Hematopoietic multipotent progenitor cell treated with erythropoietin and hydrocortisone succinate and interleukin-3 and kit ligand, for 4 days (in vitro differentiated cells): ENCODE data around the gene CCS.
"Not testable (repeated sequence)": the region's sequence is repeated elsewhere in the genome, so short reads cannot be mapped to it uniquely, and the experiment has no call there.

Source experiments
- DNase-seq: peaks from one replicate; pipeline ENCODE4 v3.0.0-alpha.2; 2015

CCS gene

DNA sequence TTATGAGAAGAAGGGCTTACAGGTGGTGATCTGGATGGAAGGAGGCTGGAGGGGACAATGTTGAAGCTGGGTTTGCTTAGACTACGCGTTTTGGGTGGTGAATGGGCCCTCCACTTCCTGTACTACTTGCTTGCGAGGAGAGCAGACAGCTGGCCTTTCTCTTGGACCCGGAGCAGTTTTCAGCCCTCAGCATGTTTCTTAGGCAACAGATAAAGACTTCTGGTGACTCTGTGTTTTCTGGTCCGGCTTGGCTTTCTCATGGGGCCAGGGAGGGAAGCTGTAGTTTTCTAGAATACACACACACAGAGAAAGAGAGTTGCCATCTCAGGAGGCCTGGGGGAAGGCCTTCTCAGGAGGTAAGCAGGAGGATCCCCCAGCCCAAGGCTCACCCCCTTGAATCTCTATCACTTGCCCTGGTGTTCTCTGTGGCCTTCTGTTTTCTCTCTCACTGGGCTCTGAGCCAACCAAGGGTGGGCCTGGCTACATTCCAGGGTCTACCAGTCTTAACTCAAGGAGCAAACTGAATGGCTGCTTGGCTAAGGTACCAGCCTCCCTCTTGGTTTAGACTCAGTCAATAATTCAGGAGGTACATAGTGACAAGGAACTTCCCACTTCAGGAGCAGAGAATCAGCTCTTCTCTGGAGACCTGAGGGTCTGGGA, 2.4 kb downstream of the CCS start:
- DNase-seq: peak; percentile 71

DNA sequence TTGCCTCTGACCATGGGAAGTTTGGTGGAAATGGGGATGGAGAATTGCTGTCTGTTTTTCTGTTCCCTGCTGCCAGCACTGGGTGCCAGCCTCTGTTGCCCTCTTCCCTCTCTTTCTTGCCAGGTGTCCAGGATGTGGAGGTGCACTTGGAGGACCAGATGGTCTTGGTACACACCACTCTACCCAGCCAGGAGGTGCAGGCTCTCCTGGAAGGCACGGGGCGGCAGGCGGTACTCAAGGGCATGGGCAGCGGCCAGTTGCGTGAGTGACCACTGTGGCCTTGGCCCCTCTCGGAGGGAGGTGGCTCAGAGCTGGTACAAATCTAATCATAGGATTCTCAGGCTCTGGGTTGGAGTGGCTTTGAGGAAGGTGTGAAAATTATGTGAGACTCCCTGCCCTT, 6.0 kb downstream of the CCS start:
- DNase-seq: no peak

DNA sequence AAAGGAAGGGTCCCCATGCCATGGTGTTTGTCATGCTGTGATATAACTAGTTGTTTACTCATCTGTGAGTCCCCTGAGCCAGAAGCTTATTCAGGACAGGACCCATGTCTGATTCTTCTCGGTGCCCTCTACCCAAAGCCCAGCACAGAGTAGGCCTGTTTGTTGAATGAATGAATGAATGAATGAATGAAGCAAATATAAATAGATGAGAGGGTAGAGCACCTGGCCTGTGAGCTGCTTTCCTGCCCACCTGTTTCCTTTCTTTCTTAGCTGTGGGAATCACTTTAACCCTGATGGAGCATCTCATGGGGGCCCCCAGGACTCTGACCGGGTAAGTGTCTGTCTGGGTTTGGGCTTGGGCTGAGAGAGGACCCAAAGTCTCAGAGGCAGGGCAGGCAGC, 7.2 kb downstream of the CCS start:
- no peak for DNase-seq

DNA sequence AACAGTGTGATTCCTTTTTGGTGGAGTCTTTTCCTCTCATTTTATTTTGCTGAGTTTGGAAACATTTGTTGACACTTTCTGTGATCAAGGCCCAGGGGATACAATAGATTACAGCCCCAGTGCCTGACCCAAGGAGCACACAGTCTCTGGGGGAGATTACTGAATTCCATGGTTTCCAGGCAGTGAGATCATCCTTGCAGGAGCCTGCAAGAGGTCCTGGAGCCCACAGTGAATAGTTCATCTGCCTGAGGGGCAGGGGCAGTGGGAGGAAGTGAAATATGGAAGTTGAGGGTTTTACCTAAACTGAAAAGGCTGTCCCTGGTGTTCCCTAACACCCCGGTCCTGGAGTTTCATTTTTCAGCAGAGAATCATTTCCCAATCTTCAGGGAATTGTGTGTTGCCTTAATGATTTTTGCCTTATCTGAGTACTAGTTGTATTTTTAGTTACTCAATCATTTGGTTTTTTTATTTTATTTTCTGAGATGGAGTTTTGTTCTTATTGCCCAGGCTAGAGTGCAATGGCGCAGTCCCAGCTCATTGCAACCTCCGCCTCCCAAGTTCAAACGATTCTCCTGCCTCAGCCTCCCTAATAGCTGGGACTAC, 7.7 kb downstream of the CCS start:
- DNase-seq: no peak

DNA sequence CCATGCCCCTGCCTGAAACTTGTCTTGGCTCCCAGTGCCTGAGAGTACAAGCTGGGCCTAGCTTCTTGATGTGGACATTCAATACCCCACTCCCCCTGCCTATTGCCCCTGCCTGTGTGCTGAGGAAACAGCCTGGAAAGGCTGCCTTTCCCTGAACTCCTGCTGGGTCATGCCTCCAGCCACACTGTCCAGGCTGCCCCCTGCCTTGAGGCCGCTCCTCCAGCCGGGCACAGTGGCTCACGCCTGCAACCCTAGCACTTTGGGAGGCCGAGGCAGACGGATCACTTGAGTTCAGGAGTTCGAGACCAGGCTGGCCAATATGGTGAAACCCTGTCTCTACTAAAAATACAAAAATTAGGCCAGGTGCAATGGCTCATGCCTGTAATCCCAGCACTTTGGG, 10.1 kb downstream of the CCS start:
- DNase-seq: no peak

DNA sequence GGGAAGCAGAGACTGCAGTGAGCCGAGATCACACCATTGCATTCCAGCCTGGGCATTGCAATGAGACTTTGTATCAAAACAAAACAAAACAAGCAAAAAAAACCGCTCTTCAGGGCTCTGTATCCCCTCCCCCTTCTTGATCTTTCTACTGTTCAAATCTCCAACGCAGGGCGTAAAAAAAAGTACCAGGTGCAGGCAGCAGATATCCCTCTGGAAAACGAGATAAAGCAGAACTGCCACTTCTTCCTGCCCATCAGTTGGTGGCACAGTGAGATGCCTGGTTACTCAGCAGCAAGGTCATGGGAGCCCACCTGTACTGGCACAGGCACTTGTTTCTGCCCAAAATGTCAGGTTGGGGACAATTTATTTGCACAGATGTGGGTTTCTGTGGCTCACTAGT, 11.2 kb downstream of the CCS start:
- peak; percentile 84 for DNase-seq

DNA sequence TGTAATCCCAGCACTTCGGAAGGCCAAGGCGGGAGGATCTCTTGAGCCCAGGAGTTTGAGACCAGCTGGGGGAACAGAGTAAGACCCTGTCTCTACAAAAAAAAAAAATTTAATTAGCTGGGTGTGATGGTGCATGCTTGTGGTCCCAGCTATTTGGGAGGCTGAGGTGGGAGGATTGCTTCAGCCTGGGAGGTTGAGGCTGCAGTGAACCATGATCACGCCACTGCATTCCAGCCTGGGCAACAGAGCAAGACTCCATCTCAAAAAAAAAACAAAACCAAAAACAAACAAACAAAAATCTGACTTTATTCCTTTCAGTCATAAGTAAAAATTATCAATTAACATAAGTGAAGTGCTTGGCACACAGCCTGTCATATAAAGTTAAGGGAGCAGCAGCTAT, 13.6 kb downstream of the CCS start:
- not testable (repeated sequence) for DNase-seq

DNA sequence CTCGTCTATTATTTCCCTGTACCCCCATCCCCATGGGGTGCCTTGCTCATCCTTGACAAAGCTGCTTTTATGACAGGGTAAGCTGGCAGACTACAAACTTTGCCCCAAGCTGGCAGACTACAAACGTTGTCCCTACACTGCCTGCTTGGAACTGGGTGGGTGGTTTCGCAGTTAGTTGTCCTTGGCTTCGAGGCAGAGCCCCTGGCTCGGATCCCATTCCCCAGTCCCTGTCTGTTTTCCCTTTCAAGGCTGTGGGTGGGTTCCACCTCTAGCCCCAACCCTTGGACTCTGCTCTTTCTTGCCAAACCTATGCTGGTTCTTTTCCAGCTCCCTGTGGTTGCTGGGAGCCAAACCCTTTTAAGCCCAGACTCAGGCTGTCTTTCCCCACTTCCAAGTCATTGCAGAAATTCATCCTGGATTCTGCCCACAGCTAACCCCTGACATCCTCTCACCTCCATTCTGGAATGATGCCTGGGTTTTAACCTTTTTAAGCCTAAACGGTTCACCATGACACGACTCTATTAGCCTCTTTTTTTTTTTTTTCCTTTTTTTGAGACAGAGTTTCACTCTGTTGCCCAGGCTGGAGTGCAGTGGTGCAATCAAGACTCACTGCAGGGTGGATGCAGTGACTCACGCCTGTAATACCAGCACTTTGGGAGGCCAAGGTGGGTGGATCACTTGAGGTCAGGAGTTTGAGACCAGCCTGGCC, 14.3 kb downstream of the CCS start:
- DNase-seq: no peak

DNA sequence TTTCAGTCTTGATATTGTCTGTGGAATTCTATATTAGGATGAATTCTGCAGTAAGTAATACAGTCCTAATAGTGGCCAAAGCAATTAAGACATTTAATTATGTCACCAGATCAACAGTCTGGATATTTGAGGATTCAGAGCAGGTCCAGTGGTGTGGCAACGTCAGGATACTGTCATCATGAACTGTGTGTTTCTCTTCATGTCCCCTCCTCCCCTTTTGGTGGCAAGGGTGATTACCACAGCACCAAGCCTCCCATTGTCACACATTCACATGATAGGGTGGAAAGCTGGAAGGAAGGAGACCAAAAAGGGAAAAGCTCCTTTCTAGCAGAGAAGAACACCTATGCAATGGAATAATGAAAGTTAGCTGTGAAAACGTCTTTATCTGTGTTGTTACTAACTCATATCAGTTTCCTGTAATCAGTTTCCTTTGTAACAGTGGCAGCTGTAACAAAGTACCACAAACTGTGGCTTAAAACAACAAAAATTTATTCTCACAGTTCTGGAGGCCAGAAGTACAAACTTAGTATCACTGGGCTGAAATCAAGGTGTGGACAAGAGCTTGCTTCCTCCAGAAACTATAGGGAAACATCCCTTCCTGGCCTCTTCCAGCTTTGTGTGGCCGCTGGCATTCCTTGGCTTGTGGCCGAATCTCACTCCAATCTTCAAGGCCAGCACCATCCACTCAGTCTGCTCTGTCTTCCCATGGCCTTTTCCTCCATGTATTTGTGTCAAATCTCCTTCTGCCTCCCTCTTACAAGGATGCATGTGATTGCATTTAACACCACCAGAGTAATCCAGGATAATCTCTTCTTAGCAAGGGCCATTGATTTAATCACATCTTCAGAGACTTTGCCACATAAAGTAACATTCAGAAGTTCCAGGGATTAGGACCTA, 17.0 kb downstream of the CCS start:
- DNase-seq: peak; percentile 43

DNA sequence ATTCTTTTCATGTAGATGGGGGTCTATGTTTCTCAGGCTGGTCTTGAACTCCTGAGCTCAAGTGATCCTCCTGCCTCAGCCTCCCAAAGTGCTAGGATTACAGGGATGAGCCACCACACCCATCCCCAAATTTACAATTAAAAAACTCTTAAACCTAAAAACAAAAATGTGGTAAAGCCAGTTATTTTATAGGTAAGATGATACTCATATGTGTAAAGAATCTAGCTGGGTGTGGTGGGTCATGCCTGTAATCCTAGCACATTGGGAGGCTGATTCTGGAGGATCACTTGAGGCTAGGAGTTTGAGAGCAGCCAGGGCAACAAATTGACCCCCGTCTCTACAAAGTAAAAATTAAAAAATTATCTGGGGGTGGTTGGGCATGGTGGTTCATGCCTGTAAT, 19.5 kb downstream of the CCS start:
- DNase-seq: no peak

DNA sequence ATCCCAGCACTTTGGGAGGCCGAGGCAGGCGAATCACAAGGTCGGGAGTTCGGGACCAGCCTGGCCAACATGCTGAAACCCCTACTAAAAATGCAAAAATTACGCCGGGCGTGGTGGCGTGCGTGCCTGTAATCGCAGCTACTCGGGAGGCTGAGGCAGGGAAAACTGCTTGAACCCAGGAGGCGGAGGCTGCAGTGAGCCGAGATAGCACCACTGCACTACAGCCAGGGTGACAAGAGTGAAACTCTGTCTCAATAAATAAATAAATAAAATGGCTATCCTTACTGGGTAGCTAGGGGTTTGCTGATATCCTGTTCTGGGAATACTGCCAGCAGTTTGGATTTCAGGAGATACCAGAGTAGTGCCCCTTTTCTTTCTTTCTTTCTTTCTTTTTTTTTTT, 21.1 kb downstream of the CCS start:
- DNase-seq: no peak

DNA sequence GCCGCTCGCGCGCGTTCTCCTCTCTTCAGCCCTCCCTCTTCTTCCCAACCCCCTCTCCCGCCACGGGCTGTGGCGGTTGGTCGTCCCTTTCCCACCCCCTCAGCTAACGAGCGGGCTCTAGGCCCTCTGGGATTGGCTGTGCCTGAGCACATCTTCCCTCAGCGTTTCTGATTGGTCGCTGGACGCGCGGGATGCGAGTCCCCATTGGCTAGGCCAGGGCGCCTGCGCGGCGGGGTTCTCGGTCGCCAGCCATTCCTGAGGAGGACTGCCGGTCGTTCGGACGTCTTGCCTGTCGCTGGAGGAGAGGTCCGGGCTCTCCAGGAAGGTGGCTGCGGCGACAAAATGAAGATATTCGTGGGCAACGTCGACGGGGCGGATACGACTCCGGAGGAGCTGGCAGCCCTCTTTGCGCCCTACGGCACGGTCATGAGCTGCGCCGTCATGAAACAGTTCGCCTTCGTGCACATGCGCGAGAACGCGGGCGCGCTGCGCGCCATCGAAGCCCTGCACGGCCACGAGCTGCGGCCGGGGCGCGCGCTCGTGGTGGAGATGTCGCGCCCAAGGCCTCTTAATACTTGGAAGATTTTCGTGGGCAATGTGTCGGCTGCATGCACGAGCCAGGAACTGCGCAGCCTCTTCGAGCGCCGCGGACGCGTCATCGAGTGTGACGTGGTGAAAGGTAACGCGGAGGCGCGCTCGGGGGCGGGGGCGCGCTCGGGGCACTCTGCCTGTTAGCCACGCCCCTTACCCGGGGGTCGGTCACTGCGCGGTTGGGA, 23.6 kb downstream of the CCS start, which contains the start of gene RBM14:
Gene RBM14, plus strand, starts transcription at position 252 of the 776 bp plus-strand sequence. Its CDS starts 91 bp downstream, at position 343.
- DNase-seq: peak; percentile 100

DNA sequence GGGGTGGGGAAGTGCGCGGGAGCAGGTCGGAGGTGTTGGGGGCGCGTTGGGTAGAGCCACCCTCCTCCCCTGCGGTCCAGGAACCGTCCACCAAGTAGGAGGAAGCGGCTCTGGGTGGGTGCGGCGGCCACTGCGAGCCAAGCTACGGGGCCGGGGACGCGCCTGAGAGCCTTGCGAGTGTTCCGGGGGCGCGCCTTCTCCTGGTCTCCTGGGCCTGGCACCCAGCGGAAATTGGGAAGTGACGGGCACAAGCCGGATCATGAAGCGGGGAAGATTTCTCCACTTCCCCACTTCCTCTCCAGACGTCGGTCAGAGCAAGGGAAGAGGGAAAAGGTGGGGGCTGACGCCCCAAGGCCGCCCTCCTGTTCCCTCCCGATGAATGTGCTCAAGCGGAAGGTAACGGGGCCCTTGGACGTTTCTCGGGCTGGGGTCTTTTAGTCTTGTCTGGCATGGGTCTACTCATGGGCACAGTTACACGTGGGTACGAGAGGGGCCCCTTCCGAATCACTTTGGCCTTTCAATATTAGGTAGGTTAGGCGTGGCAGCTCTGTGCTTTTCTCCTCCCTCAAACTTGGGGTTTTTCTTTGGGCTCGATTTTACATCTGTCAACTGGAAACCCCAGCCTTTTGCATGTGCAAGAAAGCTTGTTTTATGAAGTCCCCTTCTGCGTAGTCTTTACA, 24.3 kb downstream of the CCS start:
- no peak for DNase-seq

DNA sequence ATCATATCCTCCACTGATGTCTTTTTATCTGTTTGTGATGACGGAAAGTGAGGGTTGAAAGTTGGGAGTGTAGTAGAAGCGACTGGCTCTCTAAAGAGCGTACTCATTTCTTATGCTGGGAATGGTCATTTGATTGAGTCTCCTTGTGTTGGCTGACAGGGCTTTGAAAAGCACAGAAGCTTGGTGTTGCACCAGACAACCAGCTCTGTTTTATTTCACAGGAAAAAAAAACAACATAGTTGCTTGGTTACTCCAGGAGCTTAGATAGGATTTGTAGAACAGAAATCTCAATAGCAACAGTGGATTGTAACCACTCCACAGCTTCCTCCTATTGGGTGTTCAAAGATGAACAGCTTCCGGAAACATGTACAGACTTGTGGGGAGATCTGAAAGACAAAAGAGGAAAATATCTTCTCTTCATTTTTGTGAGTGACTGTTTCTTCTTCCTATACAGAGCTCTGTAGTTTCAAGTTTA, 26.1 kb downstream of the CCS start:
- peak; percentile 78 for DNase-seq

DNA sequence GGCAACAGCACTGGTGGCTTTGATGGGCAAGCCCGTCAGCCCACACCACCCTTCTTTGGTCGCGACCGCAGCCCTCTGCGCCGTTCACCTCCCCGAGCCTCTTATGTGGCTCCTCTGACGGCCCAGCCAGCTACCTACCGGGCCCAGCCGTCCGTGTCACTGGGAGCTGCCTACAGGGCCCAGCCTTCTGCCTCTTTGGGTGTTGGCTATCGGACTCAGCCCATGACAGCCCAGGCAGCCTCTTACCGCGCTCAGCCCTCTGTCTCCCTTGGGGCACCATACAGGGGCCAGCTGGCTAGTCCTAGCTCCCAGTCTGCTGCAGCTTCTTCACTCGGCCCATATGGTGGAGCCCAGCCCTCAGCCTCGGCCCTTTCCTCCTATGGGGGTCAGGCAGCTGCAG, 31.5 kb downstream of the CCS start:
- DNase-seq: no peak

DNA sequence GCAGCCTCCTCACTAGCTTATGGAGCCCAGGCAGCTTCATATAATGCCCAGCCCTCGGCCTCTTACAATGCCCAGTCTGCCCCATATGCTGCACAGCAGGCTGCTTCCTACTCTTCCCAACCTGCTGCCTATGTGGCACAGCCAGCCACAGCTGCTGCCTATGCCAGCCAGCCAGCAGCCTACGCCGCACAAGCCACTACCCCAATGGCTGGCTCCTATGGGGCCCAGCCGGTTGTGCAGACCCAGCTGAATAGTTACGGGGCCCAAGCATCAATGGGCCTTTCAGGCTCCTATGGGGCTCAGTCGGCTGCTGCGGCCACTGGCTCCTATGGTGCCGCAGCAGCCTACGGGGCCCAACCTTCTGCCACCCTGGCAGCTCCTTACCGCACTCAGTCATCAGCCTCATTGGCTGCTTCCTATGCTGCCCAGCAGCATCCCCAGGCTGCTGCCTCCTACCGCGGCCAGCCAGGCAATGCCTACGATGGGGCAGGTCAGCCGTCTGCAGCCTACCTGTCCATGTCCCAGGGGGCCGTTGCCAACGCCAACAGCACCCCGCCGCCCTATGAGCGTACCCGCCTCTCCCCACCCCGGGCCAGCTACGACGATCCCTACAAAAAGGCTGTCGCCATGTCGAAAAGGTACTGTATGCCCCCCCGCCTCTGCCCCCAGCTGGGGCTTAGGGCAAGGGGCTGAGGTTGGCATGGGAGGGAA, 32.2 kb downstream of the CCS start:
- DNase-seq: no peak

DNA sequence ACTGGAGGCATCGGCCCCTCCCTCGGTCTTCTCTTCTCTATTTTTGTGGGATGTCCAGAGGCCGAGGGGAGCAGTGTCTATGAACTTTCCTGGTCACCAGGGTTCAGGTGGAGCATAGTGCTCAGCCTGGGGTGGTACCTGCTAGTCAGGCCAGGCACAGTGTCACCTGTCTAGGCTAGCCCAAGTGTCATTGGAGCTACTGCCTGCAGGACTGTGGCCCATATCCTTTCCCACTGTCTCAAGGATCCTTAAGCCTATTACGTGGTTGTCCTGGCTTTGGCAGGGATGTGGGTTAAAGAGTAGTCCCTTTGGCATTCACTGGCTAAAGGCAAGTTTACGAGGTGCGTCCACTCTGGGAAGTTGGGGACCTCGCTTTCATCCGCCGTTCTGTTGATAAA, 32.8 kb downstream of the CCS start:
- DNase-seq: no peak

DNA sequence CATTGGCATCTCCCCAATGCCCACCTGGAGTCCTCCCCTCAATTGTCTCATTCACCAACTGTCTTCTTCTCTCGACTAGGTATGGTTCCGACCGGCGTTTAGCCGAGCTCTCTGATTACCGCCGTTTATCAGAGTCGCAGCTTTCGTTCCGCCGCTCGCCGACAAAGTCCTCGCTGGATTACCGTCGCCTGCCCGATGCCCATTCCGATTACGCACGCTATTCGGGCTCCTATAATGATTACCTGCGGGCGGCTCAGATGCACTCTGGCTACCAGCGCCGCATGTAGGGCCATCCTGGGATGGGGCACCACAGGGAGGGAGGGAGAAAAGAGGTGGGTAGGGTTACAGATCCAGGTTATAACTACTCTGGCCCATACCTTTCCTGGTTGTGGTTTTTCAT, 33.4 kb downstream of the CCS start:
- no peak for DNase-seq

DNA sequence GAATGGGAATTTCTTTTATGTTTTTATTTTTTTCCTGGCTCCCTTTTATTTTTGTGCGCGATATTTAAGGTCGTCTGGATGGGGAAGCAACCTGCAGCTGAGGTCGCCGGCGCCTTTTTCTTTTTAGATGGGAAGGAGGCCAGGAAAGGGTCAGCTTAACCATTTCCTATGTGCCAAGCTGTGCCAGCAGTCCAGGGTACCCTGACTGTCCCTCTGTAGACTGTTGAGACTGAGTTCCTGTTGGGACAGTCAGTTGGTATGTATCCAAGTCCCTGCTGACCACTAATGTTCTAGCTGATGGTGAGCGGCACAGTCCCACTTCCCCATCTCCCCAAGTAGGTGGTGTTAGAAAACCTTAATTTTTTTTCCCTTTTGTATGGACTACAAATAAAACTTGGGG, 33.9 kb downstream of the CCS start:
- no peak for DNase-seq

DNA sequence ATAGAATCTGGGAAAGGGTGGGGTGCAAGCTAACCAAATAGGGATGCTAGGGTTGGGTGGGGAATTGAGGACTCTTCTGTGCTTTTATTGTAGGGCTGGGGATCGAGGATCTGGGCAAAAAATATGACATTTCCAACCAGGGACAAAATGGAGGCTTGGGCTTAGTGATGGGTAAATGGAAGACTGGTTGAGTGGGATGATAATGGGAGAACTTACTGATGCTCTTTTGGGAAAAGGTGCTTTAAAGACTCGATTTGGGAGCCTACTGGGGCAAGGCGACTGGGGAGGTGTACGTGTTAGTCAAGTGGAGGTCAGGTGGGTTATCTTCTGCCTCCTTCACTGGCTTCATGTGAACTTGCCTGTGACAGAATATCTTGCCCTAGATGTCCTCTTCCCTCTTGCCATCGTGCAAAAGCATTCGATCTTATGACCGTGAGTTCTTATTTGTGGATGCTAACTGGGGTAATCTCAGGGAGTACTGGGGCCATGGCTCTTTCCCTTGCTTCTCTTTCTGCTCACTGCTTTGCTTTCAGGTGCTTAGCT, 35.1 kb downstream of the CCS start:
- no peak for DNase-seq

DNA sequence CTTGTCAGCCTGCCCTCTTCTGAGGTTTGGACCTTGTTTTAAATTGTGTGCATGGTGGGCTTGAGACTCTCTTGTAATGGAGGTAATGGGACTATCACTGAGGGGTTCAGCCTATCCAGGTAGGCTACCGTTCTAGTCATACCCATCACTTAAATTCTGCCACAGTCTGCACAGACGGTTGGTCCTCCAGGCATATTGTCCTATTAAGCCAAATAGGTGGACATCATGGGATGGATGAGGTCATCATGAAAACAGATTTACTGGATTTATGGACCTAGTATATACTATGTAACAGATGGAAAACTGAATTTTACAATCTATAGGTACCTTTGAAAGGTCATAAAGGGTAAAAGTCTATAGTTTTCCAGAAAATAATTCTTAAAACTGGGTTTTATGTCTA, 36.4 kb downstream of the CCS start:
- no peak for DNase-seq
